KBM-7 (cell line): ENCODE data around the gene UIMC1.
"Not testable (repeated sequence)": the region's sequence is repeated elsewhere in the genome, so short reads cannot be mapped to it uniquely, and the experiment has no call there.

Experiments used
- DNase-seq: peaks from one replicate; pipeline ENCODE4 v3.0.0-alpha.2; 2015
- in situ Hi-C: fragments of 300-500 bp; cut with MboI; formaldehyde crosslinking; loops from 2 replicates; pipeline ENCODE4 v1.14.3; 2020; ENCODE audit warnings: low sequenced_read_pairs, low pct_unique_long_range_greater_than_20kb, mixed read lengths

Gene UIMC1

GRCh38 chr5:177015156-177015555 is 8.6 kb upstream of the UIMC1 start:
- no peak for DNase-seq
- in situ Hi-C loops: no loop called here

DNA sequence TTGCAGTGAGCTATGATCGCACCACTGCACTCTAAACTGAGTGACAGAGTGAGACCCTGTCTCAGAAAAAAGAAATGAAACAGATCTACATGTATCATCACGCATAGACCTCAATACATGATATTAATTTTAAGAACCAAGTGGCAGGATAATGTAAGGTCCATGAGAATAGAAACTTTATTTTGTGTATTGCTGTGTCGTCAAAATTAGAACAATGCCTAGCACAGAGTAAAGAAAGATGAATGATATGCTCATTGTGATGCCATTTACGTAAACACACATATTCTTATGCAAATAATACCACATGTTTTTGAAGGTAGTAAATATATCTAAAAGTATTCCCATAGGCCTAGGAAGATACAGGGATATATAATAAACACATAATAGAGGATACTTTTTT is 3.6 kb upstream of the UIMC1 start:
- in situ Hi-C loops: no loop called here
- DNase-seq: no peak

DNA sequence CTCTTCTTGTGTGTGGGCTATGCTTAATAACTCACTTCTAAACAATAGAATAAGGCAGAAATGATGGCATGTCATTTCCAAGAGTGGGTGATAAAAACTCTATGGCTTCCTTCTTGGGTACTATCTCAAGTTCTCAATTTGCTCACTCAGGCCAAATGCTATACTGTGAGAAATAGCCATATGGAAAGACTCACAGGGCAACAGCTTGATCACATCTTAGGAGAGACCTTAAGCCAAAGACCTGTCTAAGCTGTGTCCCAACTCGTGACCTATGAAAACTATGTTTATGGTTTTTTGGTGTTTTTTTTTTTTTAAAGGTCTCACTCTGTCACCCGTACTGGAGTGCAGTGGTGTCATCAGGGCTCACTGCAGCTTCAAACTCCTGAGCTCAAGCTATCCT is 2.1 kb upstream of the UIMC1 start:
- in situ Hi-C loops: no loop called here
- no peak for DNase-seq

DNA sequence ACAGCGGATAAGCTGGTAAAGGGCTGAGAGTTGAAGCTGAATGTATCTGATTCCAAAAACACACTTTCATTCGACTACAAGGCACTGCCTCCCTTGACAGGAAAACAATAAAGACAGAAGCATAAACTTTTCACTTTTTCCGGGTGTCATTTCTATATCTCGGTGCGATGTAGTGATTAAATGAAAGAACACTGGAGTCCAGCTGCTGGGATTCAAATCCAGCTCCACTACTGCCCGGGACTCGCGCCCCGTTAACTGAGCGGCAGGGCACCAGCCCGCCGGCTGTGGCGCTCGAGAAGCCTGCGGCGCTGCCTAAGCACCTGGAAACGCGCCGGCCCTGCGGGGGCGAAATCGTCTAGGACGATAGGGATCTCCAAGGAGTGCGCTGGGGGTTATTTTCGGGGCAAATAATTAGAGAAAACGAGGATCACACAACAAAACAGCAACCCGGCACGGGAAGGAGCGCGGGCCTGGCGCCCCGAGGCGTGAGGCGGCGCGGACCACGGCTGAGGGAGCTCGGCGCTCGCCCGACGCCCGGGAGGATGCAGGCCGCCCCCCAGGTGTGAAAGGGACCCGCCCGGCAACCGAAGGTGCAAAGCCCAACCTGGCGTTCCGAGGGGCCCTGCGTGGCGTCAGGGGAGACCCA is 837 bp downstream of the UIMC1 start:
- peak; percentile 69 for DNase-seq
- in situ Hi-C loops: no loop called here

DNA sequence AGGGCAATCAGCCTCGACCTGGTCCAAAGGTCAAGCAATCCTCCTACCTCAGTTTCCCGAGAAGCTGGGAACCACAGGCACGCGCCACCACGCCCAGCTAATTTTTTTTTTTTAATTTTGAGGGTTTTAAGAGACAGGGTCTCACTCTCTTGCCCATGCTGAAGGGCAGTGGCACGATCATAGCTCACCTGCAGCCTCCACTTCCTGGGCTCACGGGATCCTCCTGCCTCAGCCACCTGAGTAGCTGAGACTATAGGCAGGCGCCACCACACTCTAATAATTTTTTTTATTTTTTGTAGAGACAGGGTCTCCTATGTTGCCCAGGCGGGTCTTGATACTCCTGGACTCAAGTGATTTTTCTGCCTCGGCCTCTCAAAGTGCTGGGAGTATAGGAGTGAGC is 1.6 kb downstream of the UIMC1 start:
- DNase-seq: no peak
- in situ Hi-C loops: no loop called here

DNA sequence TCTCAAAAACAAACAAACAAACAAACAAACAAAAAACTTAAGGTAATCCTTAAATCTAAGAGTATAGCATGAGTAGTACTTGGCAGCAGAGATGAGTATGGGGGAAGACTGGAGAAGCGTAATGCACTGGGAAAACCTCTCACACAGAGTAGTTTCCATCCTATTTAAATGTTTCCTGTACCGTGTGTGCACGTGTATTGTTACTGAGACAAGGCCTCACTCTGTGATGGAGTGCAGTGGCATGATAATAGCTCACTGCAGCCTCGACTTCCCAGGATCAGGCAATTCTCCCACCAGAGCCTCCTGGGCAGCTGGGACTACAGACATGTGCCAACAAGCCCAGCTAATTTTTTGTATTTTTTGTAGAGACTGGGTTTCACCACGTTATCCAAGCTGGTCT is 2.9 kb downstream of the UIMC1 start:
- no peak for DNase-seq
- in situ Hi-C loops: no loop called here

DNA sequence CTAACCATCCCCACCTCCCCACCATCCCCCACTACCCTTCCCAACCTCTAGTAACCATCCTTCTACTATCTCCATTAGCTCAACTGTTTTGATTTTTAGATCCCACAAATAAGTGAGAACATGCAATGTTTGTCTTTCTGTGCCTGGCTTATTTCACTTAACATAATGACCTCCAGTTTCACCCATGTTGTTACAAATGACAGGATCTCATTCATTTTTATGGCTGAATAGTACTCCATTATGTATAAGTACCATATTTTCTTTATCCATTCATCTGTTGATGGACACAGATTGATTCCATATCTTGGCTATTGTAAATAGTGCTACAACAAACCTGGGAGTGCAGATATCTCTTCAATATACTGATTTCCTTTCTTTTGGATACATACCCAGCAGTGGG is 7.1 kb downstream of the UIMC1 start:
- DNase-seq, in situ Hi-C loops: not testable (repeated sequence)

- in situ Hi-C loops: no loop called here
- DNase-seq: no peak
Observed at GRCh38 chr5:176998828-176999227, 7.8 kb downstream of the UIMC1 start.

GRCh38 chr5:176996780-176997179 is 9.8 kb downstream of the UIMC1 start:
- in situ Hi-C loops: no loop called here
- DNase-seq: no peak

DNA sequence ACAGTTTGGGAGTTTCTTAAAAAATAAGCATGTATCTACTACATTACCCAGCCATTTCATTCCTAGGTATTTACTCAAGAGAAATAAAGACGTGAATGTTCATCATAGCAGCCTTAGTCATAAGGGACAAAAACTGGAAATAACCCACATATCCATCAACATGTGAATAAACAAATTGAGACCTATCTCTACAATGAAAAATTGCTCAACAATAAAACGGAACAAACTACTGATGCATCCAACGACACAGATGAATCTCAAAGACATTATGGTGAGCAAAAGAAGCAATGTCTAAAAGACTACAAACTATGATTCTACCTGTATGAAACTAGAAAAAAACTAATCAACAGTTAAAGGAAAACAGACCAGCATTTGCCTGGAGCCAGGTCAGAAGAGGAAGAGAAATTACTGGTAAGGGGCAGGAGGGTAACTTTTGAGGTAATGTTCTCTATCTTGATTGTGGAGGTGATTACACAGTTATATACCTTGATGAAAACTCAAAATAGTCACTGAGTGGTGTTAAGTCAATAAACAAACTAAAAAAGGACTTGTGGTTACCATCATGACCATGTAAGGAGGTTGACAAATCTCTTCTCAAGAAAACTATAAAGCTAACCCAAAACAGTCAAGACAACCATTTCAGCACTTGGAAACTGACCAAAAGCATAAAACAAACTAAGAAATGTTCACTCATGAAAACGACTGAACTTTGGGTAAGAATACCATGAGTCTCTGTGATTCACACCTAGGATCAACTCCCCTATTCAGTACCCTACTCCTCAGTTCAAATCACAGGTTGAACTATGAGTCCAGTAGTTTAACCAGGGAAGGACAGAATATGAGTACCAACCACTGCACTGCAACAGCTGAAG is 10.4 kb downstream of the UIMC1 start:
- no peak for DNase-seq

DNA sequence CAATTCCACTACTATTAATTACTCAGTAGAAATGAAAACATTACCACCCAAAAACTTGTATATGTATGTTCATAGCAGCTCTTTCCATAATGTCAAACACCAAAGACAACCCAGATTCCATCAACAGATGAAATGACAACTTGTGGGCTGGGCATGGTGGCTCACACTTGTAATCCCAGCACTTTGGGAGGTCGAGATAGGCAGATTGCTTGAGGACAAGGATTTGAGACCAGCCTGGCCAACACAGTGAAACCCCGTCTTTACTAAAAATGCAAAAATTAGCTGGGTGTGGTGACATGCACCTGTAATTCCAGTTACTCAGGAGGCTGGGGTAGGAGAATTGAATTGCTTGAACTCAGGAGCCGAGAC is 11.5 kb downstream of the UIMC1 start:
- no peak for DNase-seq
- in situ Hi-C loops: no loop called here

More for the DNA sequence above, 10.4 kb downstream of the UIMC1 start:
- in situ Hi-C loops: no loop called here

DNA sequence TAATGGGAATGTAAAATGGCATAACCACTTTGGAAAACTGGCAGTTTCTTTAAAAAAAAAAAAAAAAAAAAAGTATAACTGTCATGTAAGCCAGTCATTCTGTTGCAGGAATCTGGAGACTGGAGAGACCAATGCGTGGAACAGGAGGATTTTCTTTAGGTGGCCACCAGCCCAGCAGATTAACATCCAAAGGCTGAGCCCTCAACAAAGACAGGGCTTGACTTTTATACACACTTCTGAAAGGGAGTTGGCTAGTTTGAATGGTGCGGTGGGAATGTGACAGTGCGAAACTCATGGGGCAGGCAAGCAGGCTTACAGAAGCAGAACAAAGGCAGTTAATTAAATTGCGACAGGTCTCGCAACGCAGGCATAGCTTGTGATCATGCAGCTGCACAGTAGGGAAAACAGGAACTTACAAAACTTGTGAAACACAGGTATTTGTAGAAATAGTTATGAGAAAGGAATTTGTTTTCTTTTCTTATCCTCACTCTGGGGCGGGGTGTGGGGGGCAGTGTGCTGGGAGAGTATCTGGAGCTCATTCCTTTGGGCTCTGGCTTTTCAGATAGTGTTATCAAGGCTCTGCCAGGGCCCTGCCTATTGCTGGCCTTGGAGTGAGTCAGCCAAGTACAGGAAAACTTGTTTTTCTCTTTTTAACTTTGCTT is 12.0 kb downstream of the UIMC1 start:
- peak; percentile 93 for DNase-seq
- in situ Hi-C loops: no loop called here

GRCh38 chr5:176993081-176993480 is 13.5 kb downstream of the UIMC1 start:
- DNase-seq, in situ Hi-C loops: not testable (repeated sequence)

DNA sequence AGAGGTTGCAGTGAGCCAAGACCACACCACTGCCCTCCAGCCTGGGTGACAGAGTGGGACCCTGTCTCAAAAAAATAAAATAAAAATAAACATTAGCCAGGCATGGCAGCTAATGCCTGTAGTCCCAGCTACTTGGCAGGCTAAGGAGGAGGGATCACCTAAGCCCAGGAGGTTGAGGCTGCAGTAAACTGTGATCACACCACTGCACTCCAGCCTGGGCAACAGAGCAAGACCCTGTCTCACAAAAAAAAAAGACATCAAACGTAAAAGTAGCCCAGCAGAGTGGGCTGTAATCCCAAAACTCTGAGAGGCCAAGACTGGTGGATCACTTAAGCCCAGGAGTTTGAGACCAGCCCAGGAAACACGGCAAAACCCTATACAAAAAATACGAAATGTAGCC is 19.0 kb downstream of the UIMC1 start:
- in situ Hi-C loops: no loop called here
- DNase-seq: no peak

DNA sequence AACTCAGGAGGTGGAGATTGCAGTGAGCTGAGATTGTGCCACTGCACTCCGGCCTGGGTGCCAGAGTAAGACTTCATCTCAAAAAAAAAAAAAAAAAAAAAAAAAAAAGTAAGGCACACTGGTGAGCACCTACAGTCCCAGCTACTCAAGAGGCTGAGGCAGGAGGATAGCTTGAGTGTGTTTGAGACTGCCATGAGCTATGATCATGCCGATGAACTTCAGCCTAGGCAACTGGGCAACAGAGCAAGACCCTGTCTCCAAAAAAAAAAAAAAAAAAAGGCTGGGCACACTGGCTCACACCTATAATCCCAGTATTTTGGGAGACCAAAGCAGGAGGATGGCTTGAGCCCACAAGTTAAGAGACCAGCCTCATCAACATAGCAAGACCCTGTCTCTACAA is 20.3 kb downstream of the UIMC1 start:
- in situ Hi-C loops: no loop called here
- no peak for DNase-seq

GRCh38 chr5:176985516-176985915 is 21.1 kb downstream of the UIMC1 start:
- DNase-seq: no peak
- in situ Hi-C loops: no loop called here

DNA sequence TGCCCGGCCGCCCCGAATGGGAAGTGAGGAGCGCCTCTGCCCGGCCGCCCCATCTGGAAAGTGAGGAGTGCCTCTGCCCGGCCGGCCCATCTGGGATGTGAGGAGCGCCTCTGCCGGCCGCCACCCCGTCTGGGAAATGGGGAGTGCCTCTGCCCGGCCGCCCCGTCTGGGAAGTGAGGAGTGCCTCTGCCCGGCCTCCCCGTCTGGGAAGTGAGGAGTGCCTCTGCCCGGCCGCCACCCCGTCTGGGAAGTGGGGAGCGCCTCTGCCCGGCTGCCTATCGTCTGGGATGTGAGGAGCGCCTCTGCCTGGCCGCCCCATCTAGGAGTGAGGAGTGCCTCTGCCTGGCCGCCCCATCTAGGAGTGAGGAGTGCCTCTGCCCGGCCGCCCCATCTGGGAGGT is 22.4 kb downstream of the UIMC1 start:
- in situ Hi-C loops, DNase-seq: not testable (repeated sequence)

GRCh38 chr5:176983593-176983992 is 23.0 kb downstream of the UIMC1 start:
- in situ Hi-C loops, DNase-seq: not testable (repeated sequence)

GRCh38 chr5:176983112-176983511 is 23.5 kb downstream of the UIMC1 start:
- in situ Hi-C loops: not testable (repeated sequence)

DNA sequence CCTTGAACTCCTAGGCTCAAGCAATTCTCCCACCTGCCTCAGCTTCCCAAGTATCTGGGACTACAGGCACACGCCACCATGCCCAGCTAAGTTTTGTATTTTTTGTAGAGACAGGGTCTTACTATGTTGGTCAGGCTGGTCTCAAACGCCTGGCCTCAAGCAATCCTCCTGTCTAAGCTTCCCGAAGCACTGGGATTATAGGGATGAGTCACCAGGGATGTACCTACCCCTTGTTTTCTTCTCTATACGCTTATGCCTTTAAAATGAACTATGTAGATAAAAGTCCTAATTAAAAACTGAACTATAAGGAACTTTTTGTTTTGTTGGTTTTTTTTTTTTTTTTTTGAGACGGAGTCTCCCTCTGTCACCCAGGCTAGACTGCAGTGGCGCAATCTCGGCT is 25.8 kb downstream of the UIMC1 start:
- in situ Hi-C loops: no loop called here
- no peak for DNase-seq

More at GRCh38 chr5:176983112-176983511, 23.5 kb downstream of the UIMC1 start:
- DNase-seq: not testable (repeated sequence)
